A549 treated with dexamethasone at 1 μM for 4 hours (cell line): ENCODE data around the gene KIRREL1. TPM values are rescaled to one million over a fixed set of nuclear protein-coding genes. Genes with fewer than 3 reads are reported as not detected.

Experiments
- total RNA-seq: library from RNA; stranded (reverse); fragments of 200-300 nt; extraction: Qiagen RNA extraction; gene quantifications from 5 replicates; pipeline ENCODE4 v1.2.3, GENCODE V29; 2022

Gene KIRREL1
- total RNA-seq: 17.4 to 26.2 TPM (median 25.0 TPM) in 5 replicates

DNA sequence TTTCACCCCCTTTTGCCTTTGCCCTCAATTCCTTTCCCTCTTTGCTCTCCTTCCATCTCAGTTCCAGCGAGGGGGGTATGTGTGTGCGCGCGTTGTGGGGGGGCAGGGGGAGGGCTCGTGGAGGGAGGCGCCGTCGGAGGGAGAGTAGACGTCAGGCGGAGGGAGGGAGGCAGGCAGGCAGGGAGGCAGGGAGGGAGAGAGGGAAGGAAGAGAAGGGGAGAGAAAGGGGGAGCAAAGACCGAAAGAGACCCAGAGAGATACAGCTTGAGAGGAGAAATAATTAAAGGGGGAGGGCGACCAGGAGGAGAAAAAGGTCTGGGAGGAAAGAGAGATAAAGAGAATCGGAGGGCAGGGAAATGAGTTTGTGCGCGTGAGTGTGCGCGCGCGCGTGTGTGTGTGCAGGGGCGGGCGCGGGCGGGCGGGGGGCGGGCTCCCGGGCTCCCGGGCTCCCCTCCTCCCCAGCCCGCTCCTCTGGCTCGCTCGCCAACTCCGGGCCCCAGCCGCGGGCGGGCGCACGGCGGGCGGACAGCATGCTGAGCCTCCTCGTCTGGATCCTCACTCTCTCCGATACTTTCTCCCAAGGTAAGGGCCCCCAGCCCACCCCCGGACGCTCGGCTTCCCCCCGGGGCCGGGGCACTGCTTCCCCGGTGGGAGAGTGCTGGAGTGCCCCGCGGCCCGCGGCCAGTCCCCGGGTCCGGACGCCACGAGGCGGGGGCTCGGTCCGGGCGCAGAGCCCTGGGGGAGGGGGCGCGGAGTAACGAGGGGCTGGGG lies at the start of gene KIRREL1:
TSS of gene KIRREL1 (plus strand) at position 499 of the 771 bp plus-strand sequence. CDS start at position 531, 32 bp downstream.

Other genes with a start within 250 kb of the KIRREL1 start
- gene FCRL2, start 216.5 kb upstream of the KIRREL1 start, total RNA-seq: not detected in 5 replicates
- gene FCRL1, start 173.5 kb upstream of the KIRREL1 start, total RNA-seq: not detected in 5 replicates
- not detected in 5 replicates for gene CD5L, start 151.8 kb upstream of the KIRREL1 start, total RNA-seq
- gene CD1D, start 187.2 kb downstream of the KIRREL1 start, total RNA-seq: 0.03 to 0.06 TPM (median 0.05 TPM) in 4 of 5 replicates, not detected in the other